Measurements from ENCODE around the gene STX4. TPM values are rescaled to one million over a fixed set of nuclear protein-coding genes. Genes with fewer than 3 reads are reported as not detected.

STX4 gene
- total RNA-seq, 4 donors from 2014 or later = 50.7 to 69.3 (median 63.9) TPM

DNA sequence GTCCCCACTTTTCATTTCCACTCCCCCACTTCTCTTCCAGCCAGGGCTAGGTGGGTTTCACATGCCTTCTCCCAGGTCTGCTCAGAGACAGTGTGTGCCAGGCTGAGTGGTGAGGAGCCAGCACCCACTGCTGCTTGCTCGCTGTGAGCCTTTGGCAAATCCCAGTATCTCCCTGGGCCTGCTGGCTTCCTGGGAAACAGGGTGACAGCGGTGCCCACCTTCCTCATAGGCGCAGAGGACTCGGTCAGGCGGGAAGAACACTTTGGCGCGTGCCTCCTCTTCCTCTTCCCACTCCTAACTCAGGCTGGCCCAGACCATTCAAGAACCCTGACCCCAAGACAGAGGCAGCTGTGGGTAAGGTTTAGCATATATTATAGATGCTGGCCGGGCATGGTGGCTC lies 55.8 kb downstream of the STX4 start:
- 93 to 95% methylated on average over 7 to 8 of the region's 8 CpGs for WGBS, 2 donors
- no peak for DNase-seq (ENCODE audit: low spot score in 2 of 2)
- H3K4me1 ChIP-seq = peaks cover 0 to 17% (median 11%) of the 10 kb centered on the region in 4 donors
- H3K9me3 ChIP-seq = no peaks in the 10 kb centered on the region
- no peak for TF ChIP-seq POLR2A (IDR thresholded peaks at IDR 0.05)
- no peaks in the 10 kb centered on the region for H3K27me3 ChIP-seq
- peaks cover 0 to 75% (median 0%) of the 10 kb centered on the region in 3 donors for H3K36me3 ChIP-seq
- H3K27ac ChIP-seq = no peak overlapping the region
- no peak overlapping the region for H3K4me3 ChIP-seq

Other genes starting within 250 kb of the STX4 start
- gene ZNF629, start 246.4 kb upstream of the STX4 start, total RNA-seq = 10 to 100 TPM; 14.7 to 22.2 (median 17.1) TPM
- 10 to 100 TPM; 42.9 to 54.0 (median 48.2) TPM for gene BCL7C, start 139.5 kb upstream of the STX4 start, total RNA-seq
- gene CTF1, start 136.9 kb upstream of the STX4 start, total RNA-seq = 1 to 10 TPM; 2.2 to 5.9 (median 3.1) TPM
- gene FBXL19, start 110.0 kb upstream of the STX4 start, total RNA-seq = 10 to 100 TPM in 3 of 4 donors, 1 to 10 TPM in 1; 7.4 to 25.8 (median 16.7) TPM
- 10 to 100 TPM; 50.7 to 58.4 (median 52.9) TPM for gene ORAI3, start 84.5 kb upstream of the STX4 start, total RNA-seq
- 10 to 100 TPM in 2 of 4 donors, 1 to 10 TPM in 2; 7.9 to 17.1 (median 10.7) TPM for gene SETD1A, start 75.8 kb upstream of the STX4 start, total RNA-seq
- 10 to 100 TPM; 14.9 to 42.9 (median 22.5) TPM for gene HSD3B7, start 48.4 kb upstream of the STX4 start, total RNA-seq
- 1 to 10 TPM in 3 of 4 donors, under 1 TPM in 1; 0.84 to 6.1 (median 1.3) TPM for gene STX1B, start 22.9 kb upstream of the STX4 start, total RNA-seq
- 10 to 100 TPM; 15.5 to 20.3 (median 16.7) TPM for gene ZNF668, start 40.7 kb downstream of the STX4 start, total RNA-seq
- gene ZNF646, start 40.9 kb downstream of the STX4 start, total RNA-seq = 10 to 100 TPM; 13.4 to 22.5 (median 20.0) TPM
- 1 to 10 TPM; 1.3 to 5.4 (median 3.1) TPM for gene PRSS53, start 55.4 kb downstream of the STX4 start, total RNA-seq
- gene VKORC1, start 61.2 kb downstream of the STX4 start, total RNA-seq = 100 to 1,000 TPM; 114 to 180 (median 136) TPM
- gene BCKDK, start 74.8 kb downstream of the STX4 start, total RNA-seq = 10 to 100 TPM; 37.9 to 53.4 (median 45.6) TPM
- gene KAT8, start 84.1 kb downstream of the STX4 start, total RNA-seq = 10 to 100 TPM; 79.5 to 99.0 (median 92.7) TPM
- under 1 TPM in 1 of 4 donors, not detected in 3; 0.20 TPM for gene PRSS8, start 102.2 kb downstream of the STX4 start, total RNA-seq
- gene PRSS36, start 116.5 kb downstream of the STX4 start, total RNA-seq = 10 to 100 TPM in 2 of 4 donors, 1 to 10 TPM in 2; 6.5 to 21.3 (median 10.8) TPM
- gene FUS, start 146.6 kb downstream of the STX4 start, total RNA-seq = 100 to 1,000 TPM in 3 of 4 donors, 10 to 100 TPM in 1; 91.8 to 125 (median 109) TPM
- 10 to 100 TPM; 27.8 to 64.5 (median 46.7) TPM for gene PYCARD, start 169.2 kb downstream of the STX4 start, total RNA-seq
- under 1 TPM in 3 of 4 donors, not detected in 1; under 0.01 to 0.60 (median 0.21) TPM for gene TRIM72, start 180.6 kb downstream of the STX4 start, total RNA-seq
- 1 to 10 TPM in 1 of 4 donors, not detected in 3; 5.5 TPM for gene PYDC1, start 183.6 kb downstream of the STX4 start, total RNA-seq
- 10 to 100 TPM; 10.9 to 31.0 (median 27.1) TPM for gene ITGAM, start 226.4 kb downstream of the STX4 start, total RNA-seq